HepG2 (cell line): Measurements from ENCODE around the gene ZMIZ2. TPM values are rescaled to one million over a fixed set of nuclear protein-coding genes. Genes with fewer than 3 reads are reported as not detected.
"Not testable (repeated sequence)": the region's sequence is repeated elsewhere in the genome, so short reads cannot be mapped to it uniquely, and the experiment has no call there.

ENCODE experiments used
- ATAC-seq: fragments of 200-7000 bp; cut with Tn5 transposase; 3 replicates; pipeline ENCODE4 v1.9.1; 2020; ENCODE audit warnings: mild to moderate bottlenecking, moderate library complexity
- BruUV-seq: library from RNA; stranded (reverse); fragments of 400-500 nt; replicated peaks from 2 replicates; lab custom pipeline; 2021; lab: Mats Ljungman, UMichigan
- CTCF ChIA-PET: fragments of 300-600 bp; formaldehyde crosslinking; extraction: SDS; loops from one replicate; lab custom pipeline; 2021; ENCODE audit warnings: low total read pairs, inconsistent platforms, low intra/inter-chr PET ratio; lab: Yijun Ruan, JAX
- POLR2A ChIA-PET: fragments of 350-600 bp; sonication (Branson Sonifier 250); formaldehyde crosslinking; loops from one replicate; lab custom pipeline; 2020; ENCODE audit warnings: antibody characterized with exemption, inconsistent platforms; lab: Yijun Ruan, JAX
- DNase-seq: peaks from one replicate; pipeline ENCODE4 v3.0.0-alpha.2; 2015; ENCODE audit warnings: low spot score
- FAIRE-seq: peaks from 3 replicates; lab custom pipeline; 2011; peaks lifted over from hg19 to GRCh38; lab: Jason Lieb, UNC
- H2AFZ ChIP-seq: one replicate; pipeline ENCODE4 v1.6.1; 2011; ENCODE audit warnings: low read length, inconsistent platforms
- H3K27ac ChIP-seq: fragments of 300-600 bp; 3 replicates; pipeline ENCODE4 v1.8.0; 2011; ENCODE audit warnings: mixed run types, mild to moderate bottlenecking, mixed read lengths, low read length, inconsistent platforms; ENCODE audit not compliant: insufficient read depth; ENCODE audit errors: extremely low read length
- H3K27me3 ChIP-seq, 2 experiments: fragments of 200-600 bp in 1 of 2; 2 replicates in 1 of 2; 3 replicates in 1 of 2; pipeline versions ENCODE4 v1.6.0 to v1.8.0; 2011; ENCODE audit warnings: low read length in 2 of 2, mild to moderate bottlenecking in 2 of 2, moderate library complexity in 2 of 2, inconsistent platforms in 1 of 2; ENCODE audit not compliant: insufficient read depth in 2 of 2, control insufficient read depth in 1 of 2
- H3K36me3 ChIP-seq, 2 experiments: fragments of 200-600 bp in 1 of 2; replicated peaks in 1 of 2; 2 replicates in 1 of 2; 3 replicates in 1 of 2; pipeline versions ENCODE4 v1.5.1 to v1.8.0; 2011; ENCODE audit warnings: low read length in 2 of 2, inconsistent platforms in 1 of 2; ENCODE audit not compliant: insufficient read depth in 2 of 2, control insufficient read depth in 1 of 2
- H3K4me1 ChIP-seq: 2 replicates; pipeline ENCODE4 v1.5.1; 2012; ENCODE audit warnings: low read length, inconsistent platforms; ENCODE audit not compliant: insufficient read depth
- H3K4me2 ChIP-seq: 2 replicates; pipeline ENCODE4 v1.6.0; 2011; ENCODE audit warnings: low read depth, low read length, inconsistent platforms
- H3K4me3 ChIP-seq, 3 experiments: fragments of 200-600 bp in 1 of 3; sonication (generic), shearing (Covaris generic) in 1 of 3; replicated peaks in 1 of 3; 2 replicates each; pipeline ENCODE4 v1.5.1; 2011 to 2016; ENCODE audit warnings: low read length in 3 of 3, inconsistent platforms in 2 of 3, low read depth in 2 of 3, mild to moderate bottlenecking in 2 of 3, control low read depth in 1 of 3, mixed read lengths in 1 of 3; ENCODE audit not compliant: insufficient read depth in 1 of 3
- H3K79me2 ChIP-seq: one replicate; pipeline ENCODE4 v1.6.1; 2011; ENCODE audit warnings: low read length, inconsistent platforms; ENCODE audit not compliant: insufficient read depth
- H3K9ac ChIP-seq: 2 replicates; pipeline ENCODE4 v1.6.0; 2011; ENCODE audit warnings: mild to moderate bottlenecking, low read depth, low read length, inconsistent platforms; ENCODE audit not compliant: insufficient read depth
- H3K9me3 ChIP-seq: 2 replicates; pipeline ENCODE4 v1.5.1; 2012; ENCODE audit warnings: mild to moderate bottlenecking, low read length
- H4K20me1 ChIP-seq: 2 replicates; pipeline ENCODE4 v1.6.0; 2011; ENCODE audit warnings: inconsistent platforms, mild to moderate bottlenecking, low read length, moderate library complexity; ENCODE audit not compliant: insufficient read depth
- BORCS8-MEF2B ChIP-seq: sonication (generic); formaldehyde crosslinking; IDR thresholded peaks from 2 replicates; pipeline ENCODE4 v1.8.0; 2022; ENCODE audit warnings: mild to moderate bottlenecking, missing genetic modification reagents
- FOXO1 ChIP-seq: sonication (generic); formaldehyde crosslinking; IDR thresholded peaks from 2 replicates; pipeline ENCODE4 v1.4.0; 2020; ENCODE audit warnings: missing genetic modification reagents
- GPN1 ChIP-seq: sonication (generic); formaldehyde crosslinking; IDR thresholded peaks from 2 replicates; pipeline ENCODE4 v1.5.1; 2020; ENCODE audit warnings: missing genetic modification reagents, borderline replicate concordance
- HDAC6 ChIP-seq: fragments of 200-600 bp; sonication (generic); IDR thresholded peaks from 2 replicates; pipeline ENCODE4 v1.7.0; 2017; ENCODE audit warnings: mild to moderate bottlenecking, antibody characterized with exemption, low read length, low read depth
- HNF1B ChIP-seq: sonication (generic); formaldehyde crosslinking; IDR thresholded peaks from 2 replicates; pipeline ENCODE4 v1.5.1; 2020; ENCODE audit warnings: mild to moderate bottlenecking, moderate library complexity, missing genetic modification reagents
- NFE2L2 ChIP-seq: fragments of 150-350 bp; IDR thresholded peaks from 2 replicates; pipeline ENCODE4 v1.6.1; 2014; ENCODE audit warnings: low read length
- POLR2AphosphoS5 ChIP-seq: IDR thresholded peaks from 2 replicates; pipeline ENCODE4 v1.6.1; 2012; ENCODE audit warnings: low read depth, low read length
- RAD21 ChIP-seq: fragments of 450-650 bp; formaldehyde crosslinking; IDR thresholded peaks from 2 replicates; pipeline ENCODE4 v1.5.0; 2020; ENCODE audit warnings: mild to moderate bottlenecking
- SRSF4 ChIP-seq: fragments of 200-400 bp; formaldehyde crosslinking; IDR thresholded peaks from one replicate; pipeline ENCODE4 v1.6.1; 2018; ENCODE audit warnings: mild to moderate bottlenecking, low read depth, low read length, moderate library complexity; ENCODE audit not compliant: poor library complexity, severe bottlenecking
- ZNF333 ChIP-seq: sonication (generic); formaldehyde crosslinking; IDR thresholded peaks from 2 replicates; pipeline ENCODE4 v1.4.0; 2020; ENCODE audit warnings: mild to moderate bottlenecking, missing genetic modification reagents, borderline replicate concordance
- ZNF773 ChIP-seq: sonication (generic); formaldehyde crosslinking; IDR thresholded peaks from 2 replicates; pipeline ENCODE4 v1.4.0; 2020; ENCODE audit warnings: missing genetic modification reagents, borderline replicate concordance
- ZNF776 ChIP-seq: sonication (generic); formaldehyde crosslinking; IDR thresholded peaks from 2 replicates; pipeline ENCODE4 v1.4.0; 2020; ENCODE audit warnings: mild to moderate bottlenecking, missing genetic modification reagents
- WGBS: methylation state at CpG from one replicate; pipeline ENCODE4 v1.1.6; 2017; ENCODE audit warnings: low lambda C conversion rate; 5-methylcytosine and 5-hydroxymethylcytosine counted together
- in situ Hi-C: cut with HindIII; loops from 2 replicates; pipeline ENCODE4 v1.10.0; 2017; ENCODE audit warnings: low pct_unique_long_range_greater_than_20kb; ENCODE audit not compliant: extremely low pct_ligation_motif_present
- intact Hi-C: fragments of 100-400 bp; cut with micrococcal nuclease; formaldehyde crosslinking; loops from one replicate; pipeline ENCODE4 v1.10.0; 2022; ENCODE audit not compliant: unreplicated experiment
- polyA plus RNA-seq, 8 experiments: library from polyadenylated mRNA; depleted of rRNA in 3 of 8; stranded (reverse) in 7 of 8; unstranded in 1 of 8; fragments of >200 nt; fragmentation: Illumina TruSeq in 4 of 8; extraction: Trizol in 4 of 8; gene quantifications; 2 replicates each; pipeline versions ENCODE4 v1.2.1 to v1.2.3, GENCODE V29; 2011 to 2016; ENCODE audit warnings: low read depth in 4 of 8, missing spikeins in 1 of 8, mixed read lengths in 1 of 8; ENCODE audit not compliant: insufficient read depth in 1 of 8
- total RNA-seq, 5 experiments: library from RNA; depleted of rRNA; stranded (reverse); fragments of >200 nt; fragmentation: Illumina TruSeq; extraction: Trizol; gene quantifications; 2 replicates each; pipeline ENCODE4 v1.2.3, GENCODE V29; 2016; ENCODE audit warnings: low read depth in 1 of 5

ZMIZ2 gene
- total and polyA plus RNA-seq, 2 of the 13 experiments (the other 11 are each of a cell fraction or from before 2014, with no cell fraction given) = 4.9 to 7.9 TPM

DNA sequence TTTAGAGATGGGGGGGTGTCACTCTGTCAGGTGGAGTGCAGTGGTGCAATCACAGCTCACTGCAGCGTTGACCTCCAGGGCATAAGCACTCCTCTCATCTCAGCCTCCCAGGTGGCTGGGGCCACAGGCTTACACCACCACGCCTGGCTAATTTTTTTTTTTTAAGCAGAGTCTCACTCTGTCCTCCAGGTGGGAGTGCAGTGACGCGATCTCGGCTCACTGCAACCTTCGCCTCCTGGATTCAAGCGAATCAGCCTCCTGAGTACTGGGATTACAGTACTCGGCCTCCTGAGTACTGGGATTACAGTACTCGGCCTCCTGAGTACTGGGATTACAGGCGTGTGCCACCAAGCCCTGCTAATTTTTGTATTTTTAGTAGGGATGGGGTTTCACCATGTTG lies 24.2 kb downstream of the ZMIZ2 start (continued):
- TF ChIP-seq HNF1B (CRISPR knock-in tag) (0 out of 2 replicates have a peak, but pooled peaks have one; percentile 23), ZNF333 (CRISPR knock-in tag) (no peak), ZNF773 (CRISPR knock-in tag) (no peak), POLR2AphosphoS5 (no peak), NFE2L2 (no peak), RAD21 (peak; percentile 66), FOXO1 (CRISPR knock-in tag) (no peak), SRSF4 (no peak), GPN1 (CRISPR knock-in tag) (no peak), ZNF776 (CRISPR knock-in tag) (no peak), HDAC6 (no peak), BORCS8-MEF2B (CRISPR knock-in tag) (no peak)

GRCh38 chr7:44774486-44774885 lies 25.8 kb downstream of the ZMIZ2 start:
- POLR2A ChIA-PET, H3K36me3 ChIP-seq, H2AFZ ChIP-seq, CTCF ChIA-PET, H3K79me2 ChIP-seq, FAIRE-seq, H3K9me3 ChIP-seq, DNase-seq, H3K27me3 ChIP-seq, H3K9ac ChIP-seq, H3K4me3 ChIP-seq, intact Hi-C loops, BruUV-seq, H3K4me2 ChIP-seq, H3K27ac ChIP-seq, H4K20me1 ChIP-seq, ATAC-seq: not testable (repeated sequence)
- 46% methylated on average over 3 of the region's 3 CpGs for WGBS
- in situ Hi-C loops = loop anchor here (25.0 kb wide), 1 partner anchor 187 kb away; the partner anchor contains the start of gene TMED4
- H3K4me1 ChIP-seq = peaks cover 23% of the 10 kb centered on the region
